Measurements from ENCODE around the gene TNIK. TPM values are rescaled to one million over a fixed set of nuclear protein-coding genes. Genes with fewer than 3 reads are reported as not detected.

The TNIK gene
- total RNA-seq, 4 donors from 2014 or later = 32.9 to 41.7 (median 38.0) TPM

GRCh38 chr3:171349392-171349791 is 110.8 kb downstream of the TNIK start:
- TF ChIP-seq EP300 (IDR thresholded peaks at IDR 0.05) (no peak), CTCF (IDR thresholded peaks at IDR 0.05) (no peak), POLR2A (IDR thresholded peaks at IDR 0.05) (no peak), POLR2AphosphoS5 (IDR thresholded peaks at IDR 0.05) (no peak)
- no peaks in the 10 kb centered on the region for H3K27me3 ChIP-seq
- H3K4me3 ChIP-seq = no peak overlapping the region
- ATAC-seq = no peak
- no peak overlapping the region for H3K27ac ChIP-seq
- no peaks in the 10 kb centered on the region for H3K9me3 ChIP-seq
- no peaks in the 10 kb centered on the region for H3K36me3 ChIP-seq
- H3K4me1 ChIP-seq = peaks cover 0 to 54% (median 0%) of the 10 kb centered on the region in 3 donors
- WGBS, 2 donors (ENCODE audit: low coverage in 1 of 2) = 100% methylated on average over 1 of the region's 1 CpG

- Histone ChIP-seq H3K9me3 (no peaks in the 10 kb centered on the region), H3K4me1 (peaks cover 0 to 61% (median 0%) of the 10 kb centered on the region in 3 donors), H3K36me3 (no peaks in the 10 kb centered on the region), H3K27me3 (no peaks in the 10 kb centered on the region), H3K4me3 (no peak overlapping the region), H3K27ac (no peak overlapping the region)
- no peak for TF ChIP-seq POLR2AphosphoS5 (IDR thresholded peaks at IDR 0.05)
- TF ChIP-seq EP300 (IDR thresholded peaks at IDR 0.05) = no peak
- no peak for TF ChIP-seq CTCF (IDR thresholded peaks at IDR 0.05)
- TF ChIP-seq POLR2A (IDR thresholded peaks at IDR 0.05) = no peak
- no peak for ATAC-seq
- 80 to 83% methylated on average over 4 of the region's 4 CpGs for WGBS, 2 donors (ENCODE audit: low coverage in 1 of 2)
Observed at GRCh38 chr3:171348121-171348520, 112.1 kb downstream of the TNIK start.

- TF ChIP-seq EP300 (IDR thresholded peaks at IDR 0.05) (no peak), POLR2A (IDR thresholded peaks at IDR 0.05) (no peak), CTCF (IDR thresholded peaks at IDR 0.05) (no peak), POLR2AphosphoS5 (IDR thresholded peaks at IDR 0.05) (no peak)
- no peak for ATAC-seq
- Histone ChIP-seq H3K27ac (no peak overlapping the region), H3K4me1 (peaks cover 0 to 55% (median 0%) of the 10 kb centered on the region in 3 donors), H3K36me3 (no peaks in the 10 kb centered on the region), H3K27me3 (no peaks in the 10 kb centered on the region), H3K9me3 (no peaks in the 10 kb centered on the region), H3K4me3 (no peak overlapping the region)
- 53 to 68% methylated on average over 3 of the region's 3 CpGs for WGBS, 2 donors (ENCODE audit: low coverage in 1 of 2)
Observed at GRCh38 chr3:171347301-171348039, 112.7 kb downstream of the TNIK start.

- no peaks in the 10 kb centered on the region for H3K27me3 ChIP-seq
- no peaks in the 10 kb centered on the region for H3K36me3 ChIP-seq
- WGBS, 2 donors (ENCODE audit: low coverage in 1 of 2) = 87 to 100% methylated on average over 1 of the region's 3 CpGs
- H3K9me3 ChIP-seq = no peaks in the 10 kb centered on the region
- TF ChIP-seq POLR2A (IDR thresholded peaks at IDR 0.05) (no peak), EP300 (IDR thresholded peaks at IDR 0.05) (no peak)
- H3K4me3 ChIP-seq = no peak overlapping the region
- ATAC-seq = no peak
- H3K4me1 ChIP-seq = peaks cover 0 to 49% (median 0%) of the 10 kb centered on the region in 3 donors
- H3K27ac ChIP-seq = no peak overlapping the region
Observed at GRCh38 chr3:171346582-171347300, 113.5 kb downstream of the TNIK start.

- Histone ChIP-seq H3K4me3 (no peak overlapping the region), H3K27ac (no peak overlapping the region), H3K36me3 (no peaks in the 10 kb centered on the region), H3K27me3 (no peaks in the 10 kb centered on the region), H3K9me3 (no peaks in the 10 kb centered on the region), H3K4me1 (peaks cover 0 to 45% (median 0%) of the 10 kb centered on the region in 3 donors)
- 92% methylated on average over 1 of the region's 1 CpG; no CpG with 5 or more reads in 1 of the 2 donors for WGBS, 2 donors (ENCODE audit: low coverage in 1 of 2)
- TF ChIP-seq EP300 (IDR thresholded peaks at IDR 0.05) (no peak), POLR2A (IDR thresholded peaks at IDR 0.05) (no peak), CTCF (IDR thresholded peaks at IDR 0.05) (no peak), POLR2AphosphoS5 (IDR thresholded peaks at IDR 0.05) (no peak)
- ATAC-seq = no peak
Observed at GRCh38 chr3:171346019-171346418, 114.2 kb downstream of the TNIK start.

Data from gastroesophageal sphincter (tissue), 4 donors.